IMR-90 (cell line): Measurements from ENCODE around the gene HDAC8. TPM values are rescaled to one million over a fixed set of nuclear protein-coding genes. Genes with fewer than 3 reads are reported as not detected.

Experiments
- CTCF ChIP-seq: conservative IDR thresholded peaks from 2 replicates; pipeline ENCODE4 v1.5.1; 2012; ENCODE audit warnings: mild to moderate bottlenecking, low read depth, low read length, improper control_type of control experiment
- FOS ChIP-seq: fragments of 150-350 bp; IDR thresholded peaks from 2 replicates; pipeline ENCODE4 v1.6.1; 2016; ENCODE audit warnings: low read depth, low read length
- RCOR1 ChIP-seq: IDR thresholded peaks from 2 replicates; pipeline ENCODE4 v1.6.1; 2012; ENCODE audit warnings: mild to moderate bottlenecking, low read length, improper control_type of control experiment; ENCODE audit not compliant: insufficient replicate concordance
- polyA plus RNA-seq, 3 experiments: library from polyadenylated mRNA; depleted of rRNA; stranded (reverse); fragments of >200 nt; gene quantifications; 2 replicates each; pipeline ENCODE4 v1.2.3, GENCODE V29; 2012; ENCODE audit warnings: low replicate concordance in 1 of 3
- total RNA-seq: library from RNA; depleted of rRNA; stranded (reverse); fragments of >200 nt; gene quantifications from 2 replicates; pipeline ENCODE4 v1.2.3, GENCODE V29; 2012

HDAC8 gene
- total and polyA plus RNA-seq, 2 of the 4 experiments (the other 2 are of a cell fraction) = 16.1 to 28.5 TPM

DNA sequence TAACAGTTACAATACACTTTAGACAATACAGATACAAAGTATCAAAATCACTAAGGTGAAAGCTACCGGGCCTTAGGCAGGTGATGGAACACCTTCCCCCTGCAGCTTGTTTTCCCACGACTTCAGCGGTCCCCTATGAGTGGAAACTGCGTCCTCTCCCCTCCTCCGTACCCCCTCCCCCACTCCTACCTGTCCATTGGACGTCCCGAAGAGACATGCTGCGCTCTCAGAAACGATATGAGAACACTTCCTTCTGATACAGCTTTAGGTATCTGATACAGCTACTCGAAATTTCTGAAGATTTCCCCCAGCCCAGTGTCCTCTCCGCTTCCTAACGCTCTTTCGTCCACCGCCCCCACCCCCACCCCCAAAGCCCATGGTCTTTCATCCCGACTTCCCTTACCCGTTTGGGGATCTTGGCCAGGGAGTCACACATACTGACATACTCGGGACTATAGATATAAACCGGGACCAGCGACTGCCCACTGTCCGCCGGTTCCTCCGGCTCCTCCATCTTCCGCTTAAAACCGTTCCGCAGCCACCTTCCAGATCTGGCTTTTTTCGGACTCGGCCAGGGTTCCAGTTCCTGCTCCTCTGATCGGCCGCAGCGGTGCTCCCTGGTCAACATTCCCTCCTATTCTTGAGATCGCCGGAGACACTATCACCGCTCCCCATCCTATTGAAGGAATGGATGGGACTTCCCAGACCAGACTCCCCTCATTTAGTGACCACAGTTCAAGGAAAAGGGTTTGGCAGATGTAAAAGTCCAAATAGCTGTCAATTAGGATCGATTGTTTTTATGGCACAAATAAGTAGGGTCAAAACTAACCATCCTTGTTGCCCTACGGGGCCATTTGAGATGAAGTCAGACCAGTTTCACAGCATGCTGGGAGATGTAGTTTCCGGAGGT is at the start of gene HDAC8 (continued):
- TF ChIP-seq RCOR1 (no peak), FOS (no peak), CTCF (no peak)
